HG02642 (cell line): ENCODE data around the gene ACTR3C.
"Not testable (repeated sequence)": the region's sequence is repeated elsewhere in the genome, so short reads cannot be mapped to it uniquely, and the experiment has no call there.

Experiments used
- ATAC-seq: cut with Tn5 transposase; IDR thresholded peaks from one replicate; pipeline ENCODE4 v1.9.1; 2021; ENCODE audit warnings: mild to moderate bottlenecking; ENCODE audit not compliant: unreplicated experiment, poor library complexity

Gene ACTR3C

GRCh38 chr7:150287815-150288214 is 35.5 kb downstream of the ACTR3C start:
- ATAC-seq = not testable (repeated sequence)

GRCh38 chr7:150285849-150286754 is 37.2 kb downstream of the ACTR3C start:
- not testable (repeated sequence) for ATAC-seq

GRCh38 chr7:150283608-150284007 is 39.7 kb downstream of the ACTR3C start:
- ATAC-seq = not testable (repeated sequence)

DNA sequence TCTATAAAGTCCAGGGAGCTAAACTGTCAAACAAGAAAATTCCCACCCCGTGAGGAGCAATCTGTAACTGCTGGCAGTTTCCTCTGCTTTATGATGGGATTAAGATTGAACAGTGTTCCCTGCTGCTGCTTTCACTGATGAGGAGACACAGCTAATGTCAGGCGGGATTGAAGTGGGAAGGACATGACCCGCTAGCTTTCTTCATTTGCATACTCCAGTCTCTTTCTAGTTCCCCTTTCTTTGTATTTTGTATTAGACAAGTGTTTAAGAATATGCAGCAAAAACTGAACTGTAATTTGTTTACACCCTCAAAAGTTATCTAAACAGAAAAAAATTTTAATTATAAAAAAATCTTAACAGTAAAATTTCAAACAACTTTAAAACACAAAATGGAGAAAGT is 40.2 kb downstream of the ACTR3C start:
- not testable (repeated sequence) for ATAC-seq

DNA sequence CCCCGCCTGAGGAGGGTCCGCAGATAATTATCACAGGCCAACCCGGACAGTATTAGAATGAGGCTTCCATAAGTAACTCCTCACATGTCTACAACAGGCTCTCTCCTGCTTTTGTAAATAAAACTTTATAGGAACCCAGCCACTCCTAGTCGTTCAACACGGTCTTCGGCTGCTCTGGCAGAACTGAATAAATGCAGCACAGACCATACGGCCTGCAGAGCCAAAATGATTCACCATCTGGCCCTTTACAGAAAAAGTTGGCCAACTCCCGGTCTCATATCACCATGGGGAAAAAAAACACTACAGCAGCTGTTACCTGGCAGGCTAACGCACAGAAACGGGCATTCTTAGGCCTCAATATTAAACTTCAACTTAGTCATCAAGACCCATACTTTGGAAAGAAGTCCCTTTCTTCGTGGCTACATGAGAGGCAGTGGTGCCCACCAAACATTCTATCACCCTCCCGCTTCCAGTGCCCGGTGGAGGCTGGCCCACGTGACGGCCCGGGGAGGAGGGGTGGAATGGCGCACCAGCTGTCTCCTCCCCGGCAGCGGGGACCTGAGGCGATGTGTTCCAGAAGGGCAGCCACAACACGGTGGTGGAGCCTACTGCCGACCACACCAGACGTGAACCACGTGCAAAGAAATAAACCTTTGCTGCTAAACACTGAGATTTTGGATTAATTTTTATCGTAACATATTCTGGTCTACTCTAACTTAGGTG is 41.5 kb downstream of the ACTR3C start:
- not testable (repeated sequence) for ATAC-seq

DNA sequence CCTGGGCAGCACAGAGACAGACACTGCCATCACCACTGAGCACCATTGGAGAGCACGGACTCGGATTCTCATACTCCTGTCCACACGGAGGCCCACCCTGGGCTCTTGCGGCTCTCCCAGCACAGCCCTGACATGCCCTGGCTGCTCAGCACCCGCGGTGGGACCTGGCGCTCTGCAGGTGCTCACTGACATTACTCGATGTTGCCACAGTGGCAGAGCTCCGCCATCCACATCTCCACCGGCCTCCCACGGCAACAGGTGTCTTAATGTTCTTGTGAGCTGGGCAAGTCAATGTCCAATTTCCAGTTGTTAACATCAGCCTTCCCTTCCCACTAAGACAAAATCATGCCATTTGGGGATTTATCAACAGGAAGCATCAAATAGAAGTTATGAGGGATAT is 45.0 kb downstream of the ACTR3C start:
- ATAC-seq = not testable (repeated sequence)

DNA sequence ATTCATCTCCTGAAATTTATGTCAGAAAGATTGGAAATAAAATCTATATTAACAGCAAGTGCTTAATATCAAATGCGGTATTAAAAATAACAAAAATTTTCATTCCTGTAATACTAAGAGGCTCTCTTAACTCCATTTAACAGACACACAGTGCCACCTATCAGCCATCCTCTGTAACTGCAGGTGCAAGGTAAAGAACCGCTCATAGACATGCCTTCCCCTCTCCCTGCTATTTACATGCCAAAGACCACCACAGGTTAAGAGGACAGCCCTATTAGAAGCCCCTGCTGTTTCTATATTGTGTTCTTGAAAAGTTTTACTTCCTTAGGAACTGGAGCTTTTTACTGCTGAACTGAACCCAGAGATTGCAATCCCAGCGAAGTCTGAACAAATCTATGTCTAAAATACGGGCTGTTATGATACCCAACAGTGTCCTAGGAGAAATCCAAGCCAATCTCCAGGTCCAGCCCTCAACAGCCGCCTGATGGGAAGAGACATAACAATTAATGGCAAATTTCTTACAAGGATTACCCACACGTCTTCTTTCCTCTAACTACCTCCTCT is 47.1 kb downstream of the ACTR3C start:
- ATAC-seq = peak; percentile 70

- not testable (repeated sequence) for ATAC-seq
Observed at GRCh38 chr7:150271898-150272297, 51.4 kb downstream of the ACTR3C start.

DNA sequence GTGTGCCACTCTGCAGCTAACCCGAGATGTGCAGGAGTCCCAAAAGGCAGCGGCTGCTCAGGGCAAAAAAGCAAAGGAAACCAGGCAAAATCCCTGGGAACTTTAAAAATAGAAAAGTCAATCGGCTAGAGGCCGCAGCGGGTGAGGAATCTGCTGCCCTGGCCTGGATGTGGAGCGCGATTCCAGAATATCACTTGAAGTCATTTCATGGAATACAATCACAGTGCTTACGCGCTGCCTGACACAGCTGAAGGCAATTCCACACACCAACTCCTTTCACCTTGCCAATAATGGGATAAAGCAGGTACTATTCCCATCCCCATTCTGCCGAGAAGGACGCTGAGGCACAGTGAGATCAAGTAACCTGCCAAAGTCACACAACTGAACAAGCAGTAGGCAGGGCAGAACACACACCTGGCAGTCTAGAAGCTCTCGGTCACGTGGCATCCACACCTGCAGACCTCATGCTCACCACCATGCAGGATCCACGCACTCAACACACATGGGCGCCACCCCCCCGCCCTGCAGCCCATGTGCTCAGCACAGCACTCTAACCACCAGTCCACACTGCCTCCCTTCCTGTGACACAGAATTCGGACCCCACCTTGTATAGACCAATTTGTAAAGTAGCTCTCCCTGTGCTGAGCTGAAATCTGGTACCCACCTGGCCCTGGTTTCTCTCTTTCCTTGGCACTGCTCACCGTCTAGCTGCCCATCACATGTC is 53.1 kb downstream of the ACTR3C start:
- not testable (repeated sequence) for ATAC-seq

- not testable (repeated sequence) for ATAC-seq
Observed at GRCh38 chr7:150268798-150269197, 54.5 kb downstream of the ACTR3C start.

DNA sequence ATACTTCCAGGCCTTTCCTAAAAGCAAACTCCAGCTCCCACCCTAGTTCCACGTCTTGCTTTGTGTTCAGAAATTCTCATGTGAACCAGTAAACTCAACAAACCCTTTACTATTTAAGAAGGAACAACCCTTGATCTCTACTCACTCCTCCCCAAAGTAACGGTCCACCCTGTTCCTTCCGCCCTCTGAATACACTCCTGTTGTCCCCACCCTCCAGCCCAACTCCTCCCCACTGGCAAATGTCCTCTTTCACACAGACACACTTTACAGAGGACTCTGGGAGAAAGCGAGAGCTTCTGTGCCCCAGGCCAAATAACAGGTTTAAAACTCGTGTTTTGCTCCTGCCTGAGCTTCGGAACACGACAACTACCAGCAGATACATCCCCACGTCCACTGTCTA is 55.1 kb downstream of the ACTR3C start:
- not testable (repeated sequence) for ATAC-seq

GRCh38 chr7:150266953-150267665 is 56.2 kb downstream of the ACTR3C start:
- not testable (repeated sequence) for ATAC-seq

DNA sequence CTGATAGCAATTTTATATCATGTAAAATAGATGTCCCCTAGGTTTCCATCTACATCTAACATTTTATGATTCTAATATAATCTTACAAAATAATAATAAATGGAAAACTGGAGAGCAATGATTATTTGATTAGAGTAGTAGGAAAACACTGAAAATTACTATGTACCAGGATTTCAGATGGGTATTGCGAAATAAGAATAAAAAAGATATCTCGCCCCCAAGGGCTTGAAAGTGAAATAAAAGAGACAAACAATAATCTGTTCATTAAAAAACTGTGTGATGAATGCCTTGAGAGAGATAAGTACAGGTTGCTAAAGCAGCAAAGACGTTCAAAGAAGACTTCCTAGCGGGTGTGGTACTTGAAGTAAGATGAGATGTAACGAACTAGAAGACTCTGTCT is 60.7 kb downstream of the ACTR3C start:
- ATAC-seq = not testable (repeated sequence)

GRCh38 chr7:150247745-150248144 is 75.6 kb downstream of the ACTR3C start:
- ATAC-seq = not testable (repeated sequence)

GRCh38 chr7:150245208-150245607 is 78.1 kb downstream of the ACTR3C start:
- not testable (repeated sequence) for ATAC-seq

DNA sequence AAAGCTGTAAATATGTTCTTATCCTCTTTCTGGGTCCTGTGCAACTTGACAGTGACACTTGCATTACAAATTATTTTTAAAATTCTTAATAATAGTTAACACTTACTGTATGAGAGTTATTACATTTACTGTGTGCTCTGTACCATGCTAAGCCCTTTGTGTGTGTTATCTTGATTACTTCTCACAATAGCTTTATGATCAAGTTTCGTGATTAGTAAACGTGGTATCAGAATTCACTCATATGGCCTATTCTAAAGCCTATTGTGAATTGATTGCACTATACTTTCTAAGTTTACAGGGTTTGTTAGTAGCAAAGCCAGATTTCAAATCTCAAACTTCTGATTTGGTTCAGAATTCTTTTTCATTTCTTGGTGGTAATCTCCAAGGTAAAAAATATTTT is 80.4 kb downstream of the ACTR3C start:
- not testable (repeated sequence) for ATAC-seq

DNA sequence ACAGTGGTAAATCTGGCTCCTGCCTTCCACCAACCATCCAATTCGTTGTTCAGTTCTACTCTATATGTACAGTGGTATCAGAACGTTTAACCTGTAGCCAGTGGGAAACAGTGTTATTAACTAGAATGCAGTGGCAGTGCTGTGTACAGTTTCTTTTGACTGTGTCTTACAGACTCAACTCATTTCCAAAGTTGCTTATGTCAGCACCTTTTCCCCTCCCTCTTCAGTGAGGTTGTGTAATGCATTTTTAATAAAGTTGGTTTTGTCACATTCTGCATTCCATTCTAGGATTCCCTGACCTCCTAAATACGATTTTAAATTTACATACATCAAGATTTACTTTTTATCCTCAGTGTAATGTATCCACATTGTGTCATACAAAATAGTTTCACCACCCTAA is 97.9 kb downstream of the ACTR3C start:
- not testable (repeated sequence) for ATAC-seq

DNA sequence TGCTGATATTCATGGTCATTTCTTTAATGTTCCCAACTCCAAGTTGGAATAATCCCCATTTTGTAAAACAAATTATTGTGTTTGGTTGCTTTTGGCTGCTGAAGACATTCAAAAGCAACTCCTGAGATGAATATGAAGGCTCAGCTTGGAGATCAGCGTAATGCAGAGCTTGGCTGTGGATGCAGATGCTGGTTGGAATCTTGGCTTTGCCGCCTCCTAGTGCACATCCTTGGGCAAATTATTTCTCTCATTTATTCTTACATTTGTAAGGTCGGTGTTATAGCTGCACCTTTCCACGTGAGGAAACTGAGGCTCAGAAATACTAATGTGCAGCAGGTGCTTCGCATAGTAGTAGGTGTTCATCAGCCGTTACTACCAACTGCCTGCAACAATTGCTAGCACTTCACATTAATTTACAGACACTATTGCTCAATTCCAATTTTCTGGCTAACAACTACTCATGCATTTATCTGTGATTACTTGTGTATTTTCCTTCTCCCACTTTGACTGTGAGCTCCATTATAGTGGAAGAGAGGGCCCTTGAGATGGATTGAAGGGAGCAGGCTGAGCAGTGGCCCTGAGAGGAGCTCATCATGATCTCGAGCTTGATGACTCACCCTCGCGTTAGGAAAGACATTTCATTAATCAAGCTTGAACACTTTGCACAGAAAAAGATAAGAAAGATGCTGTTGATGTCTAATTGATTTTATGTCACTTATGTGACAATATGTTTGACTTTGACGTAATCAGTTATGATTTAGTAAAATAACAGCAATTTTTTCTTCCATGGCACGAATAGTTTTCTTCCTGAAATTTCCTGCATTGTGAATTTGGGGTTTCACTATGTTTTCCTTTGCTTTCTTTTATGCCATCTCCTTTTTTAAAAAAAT is 101.0 kb downstream of the ACTR3C start:
- ATAC-seq = not testable (repeated sequence)
